ENCODE results near the gene SRGAP2C.
"Not testable (repeated sequence)": the region's sequence is repeated elsewhere in the genome, so short reads cannot be mapped to it uniquely, and the experiment has no call there.

- TF ChIP-seq ESRRA (CRISPR knock-in tag; IDR thresholded peaks at IDR 0.05; ENCODE audit: low read depth); CEBPB (IDR thresholded peaks at IDR 0.05; ENCODE audit: borderline replicate concordance, low read depth, low read length); TAF1 (CRISPR knock-in tag; IDR thresholded peaks at IDR 0.05); CTCF (CRISPR knock-in tag; IDR thresholded peaks at IDR 0.05); BHLHE40 (IDR thresholded peaks at IDR 0.05; ENCODE audit: low read length); MAFK (conservative IDR thresholded peaks at IDR 0.05 in 1 of 2, IDR thresholded peaks at IDR 0.05 in 1 of 2; ENCODE audit: low read length in 2 of 2); FIP1L1 (IDR thresholded peaks at IDR 0.05; ENCODE audit: borderline replicate concordance, insufficient read depth, low read depth, low read length); ZSCAN30 (CRISPR knock-in tag; IDR thresholded peaks at IDR 0.05); KLF13 (CRISPR knock-in tag; IDR thresholded peaks at IDR 0.05); EP300 (IDR thresholded peaks at IDR 0.05; ENCODE audit: low read depth in 2 of 2, low read length in 2 of 2); EP300 (CRISPR knock-in tag; IDR thresholded peaks at IDR 0.05; ENCODE audit: borderline replicate concordance); TSC22D2 (CRISPR knock-in tag; IDR thresholded peaks at IDR 0.05; ENCODE audit: borderline replicate concordance); FOXK2 (IDR thresholded peaks at IDR 0.05); ATF7 (IDR thresholded peaks at IDR 0.05); ATF7 (CRISPR knock-in tag; IDR thresholded peaks at IDR 0.05): not testable (repeated sequence)
These were observed 31.9 kb downstream of the SRGAP2C start for GRCh38 chr1:121216676-121217075.
